Keratinocyte (primary cell): ENCODE results near the gene AEBP1. TPM values are rescaled to one million over a fixed set of nuclear protein-coding genes. Genes with fewer than 3 reads are reported as not detected.

ENCODE experiments used
- DNase-seq: peaks from one replicate; pipeline ENCODE4 v3.0.0-alpha.2; 2011; ENCODE audit warnings: low read depth, missing footprints, low spot score
- FAIRE-seq: peaks from 2 replicates; lab custom pipeline; 2011; peaks lifted over from hg19 to GRCh38; lab: Jason Lieb, UNC
- H2AFZ ChIP-seq: 2 replicates; pipeline ENCODE4 v1.6.0; 2012; ENCODE audit warnings: low read length, control low read depth, inconsistent platforms; ENCODE audit not compliant: control insufficient read depth
- H3K27ac ChIP-seq: 2 replicates; pipeline ENCODE4 v1.5.1; 2011; ENCODE audit warnings: low read length; ENCODE audit not compliant: control insufficient read depth, insufficient read depth
- H3K27me3 ChIP-seq: 3 replicates; pipeline ENCODE4 v1.6.0; 2011; ENCODE audit warnings: low read length; ENCODE audit not compliant: control insufficient read depth, insufficient read depth; ENCODE audit errors: extremely low read depth
- H3K36me3 ChIP-seq, 2 experiments: 2 replicates in 1 of 2; 3 replicates in 1 of 2; pipeline ENCODE4 v1.5.1; 2011; ENCODE audit warnings: low read length in 2 of 2, mild to moderate bottlenecking in 1 of 2; ENCODE audit not compliant: control insufficient read depth in 2 of 2, insufficient read depth in 2 of 2; ENCODE audit errors: extremely low read depth in 1 of 2
- H3K4me1 ChIP-seq: 3 replicates; pipeline ENCODE4 v1.5.1; 2011; ENCODE audit warnings: low read length; ENCODE audit not compliant: control insufficient read depth, insufficient read depth; ENCODE audit errors: extremely low read depth
- H3K4me2 ChIP-seq: 3 replicates; pipeline ENCODE4 v1.6.0; 2011; ENCODE audit warnings: low read depth, low read length; ENCODE audit not compliant: control insufficient read depth, insufficient read depth; ENCODE audit errors: extremely low read depth
- H3K4me3 ChIP-seq, 3 experiments: fragments of 200-600 bp in 1 of 3; sonication (generic) in 1 of 3; 2 replicates in 2 of 3; 3 replicates in 1 of 3; pipeline ENCODE4 v1.5.1; 2011 to 2016; ENCODE audit warnings: low read length in 3 of 3, mild to moderate bottlenecking in 3 of 3, control low read depth in 2 of 3, inconsistent platforms in 1 of 3, low read depth in 1 of 3, mixed read lengths in 1 of 3, mixed run types in 1 of 3, moderate library complexity in 1 of 3; ENCODE audit not compliant: control insufficient read depth in 2 of 3, insufficient read depth in 2 of 3; ENCODE audit errors: extremely low read depth in 1 of 3
- H3K79me2 ChIP-seq: 2 replicates; pipeline ENCODE4 v1.6.0; 2012; ENCODE audit warnings: low read length; ENCODE audit not compliant: control insufficient read depth, insufficient read depth
- H3K9ac ChIP-seq: 3 replicates; pipeline ENCODE4 v1.6.0; 2011; ENCODE audit warnings: low read length; ENCODE audit not compliant: control insufficient read depth, insufficient read depth; ENCODE audit errors: extremely low read depth
- H3K9me1 ChIP-seq: 3 replicates; pipeline ENCODE4 v1.6.0; 2011; ENCODE audit warnings: low read length; ENCODE audit not compliant: control insufficient read depth, insufficient read depth; ENCODE audit errors: extremely low read depth
- H3K9me3 ChIP-seq: 2 replicates; pipeline ENCODE4 v1.5.1; 2012; ENCODE audit warnings: low read depth, low read length; ENCODE audit not compliant: control insufficient read depth
- H4K20me1 ChIP-seq: 3 replicates; pipeline ENCODE4 v1.6.0; 2011; ENCODE audit warnings: low read length; ENCODE audit not compliant: control insufficient read depth, insufficient read depth; ENCODE audit errors: extremely low read depth
- EZH2 ChIP-seq: IDR thresholded peaks from one replicate; pipeline ENCODE4 v1.6.1; 2012; ENCODE audit warnings: inconsistent platforms, mild to moderate bottlenecking, low read length, moderate library complexity
- dilution Hi-C: fragments of 300-500 bp; cut with MboI; formaldehyde crosslinking; loops from one replicate; pipeline ENCODE4 v1.7.0; 2020; ENCODE audit warnings: low sequenced_read_pairs; ENCODE audit not compliant: extremely low pct_ligation_motif_present
- polyA plus RNA-seq, 5 experiments: library from polyadenylated mRNA; depleted of rRNA in 3 of 5; stranded (reverse) in 3 of 5; stranded (forward) in 1 of 5; unstranded in 1 of 5; fragments of >200 nt; gene quantifications; 1 replicate in 1 of 5; 2 replicates in 3 of 5; 3 replicates in 1 of 5; pipeline versions ENCODE4 v1.2.1 to v1.2.3, GENCODE V29; 2011 to 2012; ENCODE audit warnings: missing spikeins in 2 of 5, low read depth in 1 of 5, low replicate concordance in 1 of 5
- TF ChIP-seq, protein P1 (sequence below), 3 experiments: IDR thresholded peaks in 1 of 3; conservative IDR thresholded peaks in 1 of 3; optimal IDR thresholded peaks in 1 of 3; 2 replicates in 2 of 3; 3 replicates in 1 of 3; pipeline versions ENCODE3 to v1.5.1; 2011; ENCODE audit warnings: low read length in 3 of 3, mild to moderate bottlenecking in 3 of 3, moderate library complexity in 2 of 3, control low read depth in 1 of 3, inconsistent platforms in 1 of 3; ENCODE audit not compliant: insufficient read depth in 2 of 3; ENCODE audit errors: extremely low read depth in 1 of 3

AEBP1 gene
- polyA plus RNA-seq, 1 donor (not counting 4 experiments of a cell fraction or from before 2014, with no cell fraction given) = 0.03 TPM

DNA sequence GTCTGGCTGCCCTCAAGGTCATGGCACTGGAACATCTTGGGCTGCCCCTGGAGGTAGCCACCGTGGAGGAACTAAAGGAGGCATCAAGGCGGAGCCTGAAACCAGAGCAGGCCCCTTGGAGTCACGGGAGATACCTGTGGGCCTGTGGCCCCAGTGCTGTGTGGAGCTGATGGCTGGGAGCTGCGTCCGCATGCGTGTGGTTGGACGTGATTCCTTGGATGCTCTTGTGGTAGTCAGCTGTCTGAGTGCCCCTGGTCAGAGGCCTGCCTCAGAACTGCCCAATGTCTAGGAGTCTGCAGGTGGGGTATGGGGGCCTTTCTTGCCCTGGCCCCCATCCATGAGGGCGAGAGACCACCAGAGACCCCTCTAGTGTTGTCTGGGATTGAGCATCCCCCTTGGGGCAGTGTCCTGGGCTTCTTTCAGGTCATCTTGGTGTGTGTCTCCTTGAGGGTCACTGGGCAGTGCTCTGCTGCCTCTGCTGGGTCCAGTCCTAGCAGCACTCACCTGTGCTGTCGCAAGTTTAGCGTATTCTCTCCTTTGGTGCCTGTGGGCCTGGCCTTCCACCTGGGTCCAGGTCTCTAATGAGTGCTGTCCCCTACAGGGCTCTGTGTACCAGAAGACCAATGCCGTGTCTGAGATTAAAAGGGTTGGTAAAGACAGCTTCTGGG lies 46.8 kb upstream of the AEBP1 start:
- no peak for TF ChIP-seq EZH2
- TF ChIP-seq, protein P1, sequence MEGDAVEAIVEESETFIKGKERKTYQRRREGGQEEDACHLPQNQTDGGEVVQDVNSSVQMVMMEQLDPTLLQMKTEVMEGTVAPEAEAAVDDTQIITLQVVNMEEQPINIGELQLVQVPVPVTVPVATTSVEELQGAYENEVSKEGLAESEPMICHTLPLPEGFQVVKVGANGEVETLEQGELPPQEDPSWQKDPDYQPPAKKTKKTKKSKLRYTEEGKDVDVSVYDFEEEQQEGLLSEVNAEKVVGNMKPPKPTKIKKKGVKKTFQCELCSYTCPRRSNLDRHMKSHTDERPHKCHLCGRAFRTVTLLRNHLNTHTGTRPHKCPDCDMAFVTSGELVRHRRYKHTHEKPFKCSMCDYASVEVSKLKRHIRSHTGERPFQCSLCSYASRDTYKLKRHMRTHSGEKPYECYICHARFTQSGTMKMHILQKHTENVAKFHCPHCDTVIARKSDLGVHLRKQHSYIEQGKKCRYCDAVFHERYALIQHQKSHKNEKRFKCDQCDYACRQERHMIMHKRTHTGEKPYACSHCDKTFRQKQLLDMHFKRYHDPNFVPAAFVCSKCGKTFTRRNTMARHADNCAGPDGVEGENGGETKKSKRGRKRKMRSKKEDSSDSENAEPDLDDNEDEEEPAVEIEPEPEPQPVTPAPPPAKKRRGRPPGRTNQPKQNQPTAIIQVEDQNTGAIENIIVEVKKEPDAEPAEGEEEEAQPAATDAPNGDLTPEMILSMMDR (optimal IDR thresholded peaks at IDR 0.05 in 1 of 3, IDR thresholded peaks at IDR 0.05 in 1 of 3, conservative IDR thresholded peaks at IDR 0.05 in 1 of 3; ENCODE audit: extremely low read depth in 1 of 3, insufficient read depth in 2 of 3, low read length in 3 of 3) = no peak
- Histone ChIP-seq H3K9me1 (no peaks in the 10 kb centered on the region), H3K27ac (no peak overlapping the region), H3K4me2 (no peak overlapping the region), H2AFZ (no peak overlapping the region), H3K4me1 (peaks cover 3% of the 10 kb centered on the region), H3K4me3 (no peak overlapping the region), H3K36me3 (peaks cover 50 to 61% of the 10 kb centered on the region in 2 experiments), H3K27me3 (no peaks in the 10 kb centered on the region), H4K20me1 (peaks cover 6% of the 10 kb centered on the region), H3K9me3 (no peaks in the 10 kb centered on the region), H3K79me2 (peaks cover 11% of the 10 kb centered on the region), H3K9ac (no peak overlapping the region)
- dilution Hi-C loops = no loop called here
- DNase-seq (no peak), FAIRE-seq (no peak)

DNA sequence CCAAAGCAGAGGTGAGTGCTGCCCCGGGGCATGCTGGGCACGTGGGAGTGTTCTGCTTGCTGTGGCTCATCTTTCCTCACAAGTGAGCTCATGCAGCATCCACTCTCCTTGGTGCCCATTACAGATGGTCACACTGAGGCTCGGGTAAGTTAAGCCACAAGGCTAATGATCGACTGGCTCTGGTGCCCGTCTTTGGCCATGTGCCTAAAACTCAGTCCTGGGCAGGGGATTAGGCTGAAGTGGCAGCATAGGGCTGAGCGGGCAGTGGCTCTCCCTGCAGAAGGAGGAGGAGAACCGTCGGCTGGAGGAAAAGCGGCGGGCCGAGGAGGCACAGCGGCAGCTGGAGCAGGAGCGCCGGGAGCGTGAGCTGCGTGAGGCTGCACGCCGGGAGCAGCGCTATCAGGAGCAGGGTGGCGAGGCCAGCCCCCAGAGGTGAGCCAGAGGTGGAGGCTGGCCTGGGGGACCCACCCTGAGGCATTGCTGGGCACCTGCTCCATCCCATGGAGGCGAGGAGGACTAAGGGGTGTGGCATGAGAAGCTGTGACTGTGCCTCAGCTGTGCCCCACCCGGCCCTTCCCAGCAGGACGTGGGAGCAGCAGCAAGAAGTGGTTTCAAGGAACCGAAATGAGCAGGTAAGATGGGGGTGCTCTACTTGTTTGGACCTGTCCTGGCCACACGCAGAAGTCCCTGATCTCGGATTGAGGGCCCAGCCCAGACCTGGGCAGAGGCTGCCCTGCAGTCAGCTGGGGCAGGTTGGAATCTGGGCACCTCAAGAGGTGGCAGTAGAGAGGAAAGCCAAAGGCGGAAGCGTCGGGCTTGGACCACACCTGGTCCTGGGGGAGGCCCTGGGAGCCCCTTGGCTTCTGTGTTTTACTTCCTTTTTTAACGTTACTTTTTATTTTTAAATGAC lies 46.0 kb upstream of the AEBP1 start:
- Histone ChIP-seq H3K27me3 (no peaks in the 10 kb centered on the region), H3K79me2 (peaks cover 5% of the 10 kb centered on the region), H3K9ac (no peak overlapping the region), H2AFZ (no peak overlapping the region), H3K36me3 (peaks cover 48 to 55% of the 10 kb centered on the region in 2 experiments), H4K20me1 (peaks cover 6% of the 10 kb centered on the region), H3K4me1 (peaks cover 3% of the 10 kb centered on the region), H3K27ac (no peak overlapping the region), H3K4me3 (no peak overlapping the region), H3K9me1 (no peaks in the 10 kb centered on the region), H3K4me2 (no peak overlapping the region), H3K9me3 (no peaks in the 10 kb centered on the region)
- FAIRE-seq (no peak), DNase-seq (no peak)
- TF ChIP-seq EZH2 = no peak
- TF ChIP-seq, protein P1 (optimal IDR thresholded peaks at IDR 0.05 in 1 of 3, IDR thresholded peaks at IDR 0.05 in 1 of 3, conservative IDR thresholded peaks at IDR 0.05 in 1 of 3; ENCODE audit: extremely low read depth in 1 of 3, insufficient read depth in 2 of 3, low read length in 3 of 3) = peak in 1 of 3 experiments; percentile 4
- dilution Hi-C loops = no loop called here
